Stimulated activated CD4-positive, alpha-beta T cell treated with anti-CD3 and anti-CD28 coated beads, TNF-alpha, amount 100 ng/mL, for 1 hour (primary cell): Measurements from ENCODE around the gene ACTG2.
"Not testable (repeated sequence)": the region's sequence is repeated elsewhere in the genome, so short reads cannot be mapped to it uniquely, and the experiment has no call there.

Experiments used
- DNase-seq, 3 donors: peaks; one replicate each; pipeline ENCODE4 v3.0.0-alpha.2; 2020; ENCODE audit warnings: low read depth in 3 of 3, low spot score in 1 of 3

ACTG2 gene

DNA sequence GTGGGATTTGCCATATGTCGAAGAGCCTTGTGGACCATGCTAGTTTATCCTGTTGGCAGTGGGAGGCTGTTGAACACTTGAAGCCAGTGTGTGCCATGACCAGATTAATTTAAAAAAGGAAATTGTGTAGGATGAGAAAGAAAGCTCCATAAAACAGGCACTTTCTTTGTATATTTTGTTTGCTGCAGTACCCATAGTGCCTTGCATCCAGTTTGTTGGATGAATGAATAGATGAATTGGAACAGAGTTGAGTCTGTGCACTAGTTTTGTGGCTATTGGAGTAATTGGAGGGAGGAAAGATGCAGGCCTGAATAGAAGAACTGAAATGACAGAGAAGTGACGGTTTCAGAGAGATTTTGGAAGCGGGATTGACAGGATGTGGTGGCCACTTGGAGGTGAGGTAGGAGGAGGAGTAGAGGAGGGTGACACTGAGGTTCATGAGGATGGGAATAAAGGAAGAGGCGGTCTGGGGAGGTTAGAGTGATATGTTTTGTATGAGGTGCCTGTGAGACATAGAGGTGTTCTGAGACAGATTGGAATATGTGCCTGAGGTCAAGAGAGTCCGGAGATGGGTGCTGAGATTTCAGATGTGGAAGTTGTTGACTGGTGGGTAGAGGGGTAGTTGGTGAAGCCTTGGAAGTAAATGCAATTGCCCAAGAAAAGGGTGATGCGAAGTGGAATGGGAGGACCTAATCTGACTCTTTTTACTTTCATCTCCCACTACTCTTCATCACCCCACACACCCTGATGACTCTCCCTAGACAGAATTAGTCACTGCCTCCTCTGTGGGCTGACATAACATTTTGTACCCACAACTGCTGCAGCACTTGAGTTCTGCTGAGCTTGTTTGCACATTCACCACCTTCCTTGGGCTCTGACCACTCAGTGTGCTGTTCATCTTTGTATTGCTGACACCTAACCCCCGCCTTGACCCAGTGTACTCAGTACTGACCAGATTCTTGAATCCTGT is 39.0 kb downstream of the ACTG2 start:
- no peak for DNase-seq

DNA sequence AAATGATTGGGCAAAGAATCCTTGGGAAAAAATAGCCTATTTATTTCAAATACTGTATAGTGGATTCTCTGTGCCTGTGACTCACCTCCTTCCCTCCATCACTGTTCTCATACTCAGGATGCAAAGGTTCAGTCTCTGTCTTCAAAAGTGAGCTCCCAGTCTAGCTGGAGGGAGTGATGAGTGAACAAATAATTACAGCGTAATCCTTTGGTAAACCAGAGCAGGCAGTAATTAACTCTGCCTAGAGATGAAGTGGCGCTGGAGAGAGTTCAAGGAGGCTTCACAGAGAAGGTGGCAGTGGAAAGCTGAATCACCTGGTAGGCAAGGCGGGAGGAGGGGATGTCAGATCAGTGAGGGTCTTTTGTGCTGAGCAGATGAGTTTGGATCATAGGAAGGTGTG is 40.4 kb downstream of the ACTG2 start:
- DNase-seq, result no peak

DNA sequence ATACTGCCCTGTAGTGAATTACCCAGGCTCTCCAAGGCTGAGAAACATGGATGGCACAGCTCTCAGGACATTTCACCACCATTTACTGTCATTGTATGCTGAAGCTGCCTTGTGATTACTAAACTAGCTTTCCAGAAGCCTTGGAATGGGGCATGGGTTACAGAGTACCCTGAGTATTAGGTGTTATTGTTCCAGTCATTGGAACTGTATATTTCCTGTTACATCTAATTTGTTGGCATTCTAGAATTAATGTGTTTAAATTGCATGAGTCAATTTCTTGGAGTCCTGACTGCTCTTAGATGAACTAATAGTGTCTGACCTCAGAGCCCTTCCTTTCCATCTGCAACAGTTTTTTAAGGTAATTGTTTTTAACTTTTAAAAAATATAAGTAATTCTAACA is 42.8 kb downstream of the ACTG2 start:
- no peak for DNase-seq

DNA sequence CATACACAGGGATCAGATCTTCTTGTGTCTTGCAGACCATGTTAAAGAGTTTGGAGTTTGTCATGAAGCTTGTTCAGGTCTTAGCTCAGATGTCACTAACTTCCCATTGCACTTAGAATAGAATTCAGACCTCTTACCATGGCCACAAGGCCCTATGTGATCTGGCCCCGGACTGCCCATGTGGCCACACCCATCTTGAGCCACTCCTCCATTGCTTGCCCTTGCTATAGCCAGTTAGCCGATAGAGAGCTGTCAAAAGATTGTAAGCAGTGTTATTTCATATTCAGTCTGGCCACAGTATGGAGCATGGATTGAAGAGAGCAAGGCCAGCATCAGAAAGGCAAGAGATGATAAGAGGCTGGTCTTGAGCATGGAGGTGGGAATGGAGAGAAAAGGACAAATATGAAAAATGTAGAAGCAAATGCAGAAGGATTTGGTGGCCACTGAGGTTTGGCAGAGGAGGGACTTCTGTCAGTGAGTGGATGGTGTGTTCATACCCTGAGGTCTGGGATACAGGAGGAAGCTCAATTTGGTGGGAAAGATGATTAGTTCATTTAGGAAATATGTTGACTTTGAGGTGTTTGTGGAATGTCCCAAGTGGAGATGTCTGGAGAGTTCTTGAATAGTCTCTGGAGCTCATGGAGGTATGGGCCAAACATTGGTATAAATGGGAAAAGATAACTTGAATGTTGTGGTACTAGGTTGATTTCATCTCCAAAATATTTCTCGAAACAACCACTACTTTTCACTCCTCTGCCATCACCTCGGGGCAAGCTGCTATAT is 44.5 kb downstream of the ACTG2 start:
- no peak for DNase-seq

DNA sequence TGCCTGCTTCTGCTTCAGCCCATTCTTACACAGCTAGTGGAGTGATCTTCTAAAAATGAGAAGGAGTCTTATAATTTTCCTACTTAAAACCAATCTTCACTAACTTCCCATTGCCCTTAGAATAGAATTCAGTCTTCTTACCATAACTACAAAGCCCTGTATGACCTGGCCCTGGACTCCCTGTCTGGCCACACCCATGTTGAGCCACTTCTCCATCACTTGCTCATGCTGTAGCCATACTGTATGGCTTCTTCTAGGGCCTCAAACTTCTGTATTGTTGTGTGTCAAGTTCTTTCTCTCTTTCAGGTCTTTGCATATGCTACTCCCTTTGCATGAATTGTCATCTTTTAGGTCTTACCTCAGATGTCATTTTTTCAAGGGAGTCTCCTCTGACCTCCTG is 45.1 kb downstream of the ACTG2 start:
- DNase-seq, result no peak

DNA sequence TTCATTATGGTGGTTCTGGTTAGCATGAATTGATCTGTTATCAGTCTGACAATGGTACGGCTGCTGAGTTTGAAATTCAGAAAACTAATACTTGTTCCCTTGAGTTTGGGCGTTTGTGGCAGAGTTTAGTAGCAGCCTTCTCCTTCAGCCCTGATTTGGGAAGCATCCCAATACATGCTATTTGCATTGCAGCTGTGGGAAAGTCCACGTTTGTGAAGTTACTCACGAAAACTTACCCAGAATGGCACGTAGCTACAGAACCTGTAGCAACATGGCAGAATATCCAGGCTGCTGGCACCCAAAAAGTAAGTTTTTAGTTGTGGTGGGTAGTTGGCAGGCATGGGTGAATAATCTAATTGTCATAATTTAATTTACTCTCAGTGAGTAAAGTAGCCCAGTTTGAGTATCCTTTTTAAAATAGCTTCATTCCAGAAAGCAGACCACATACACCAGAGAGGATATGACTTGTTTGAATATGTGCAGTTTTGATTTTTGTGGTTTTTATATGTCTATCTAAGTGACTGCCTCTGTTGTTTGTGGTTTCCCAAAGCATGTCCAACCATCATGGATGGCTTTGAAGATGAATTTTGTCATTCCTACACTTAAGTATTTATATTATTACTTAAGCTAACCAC is 46.0 kb downstream of the ACTG2 start:
- DNase-seq, result no peak

DNA sequence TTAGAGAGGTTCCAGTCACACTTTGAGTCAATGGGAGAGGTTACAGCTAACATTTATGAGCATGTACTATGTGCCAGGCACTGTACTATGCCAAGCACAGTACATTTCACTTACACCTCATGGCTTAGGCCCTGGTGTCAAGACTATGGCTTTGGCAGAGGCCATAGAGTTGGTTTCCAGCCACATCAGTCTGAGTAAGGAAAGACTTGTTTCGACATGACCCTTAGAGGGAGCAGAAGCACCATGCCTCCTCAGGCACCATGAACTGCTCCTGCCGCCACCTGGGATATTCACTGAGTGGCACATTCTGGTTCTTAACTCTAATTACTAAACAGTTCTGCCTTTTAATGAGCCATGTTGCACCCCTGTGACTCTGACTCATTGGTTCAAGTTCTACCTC is 46.6 kb downstream of the ACTG2 start:
- no peak for DNase-seq

DNA sequence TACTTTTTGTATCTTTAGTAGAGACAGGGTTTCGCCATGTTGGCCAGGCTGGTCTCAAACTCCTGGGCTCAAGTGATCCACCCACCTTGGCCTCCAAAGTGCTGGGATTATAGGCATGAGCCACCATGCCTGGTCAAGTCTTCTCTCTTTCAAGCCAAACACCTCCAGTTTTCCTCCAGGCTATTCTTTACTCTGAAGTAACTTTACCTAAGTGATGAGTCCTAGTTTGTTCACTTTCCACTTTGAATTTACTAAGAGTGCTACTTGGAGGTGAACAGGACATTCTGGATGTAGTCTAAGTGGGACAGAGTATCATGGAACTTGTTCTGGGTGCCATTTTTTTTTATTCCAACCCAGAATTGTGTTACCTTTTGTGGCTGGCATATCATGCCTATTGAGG is 47.3 kb downstream of the ACTG2 start:
- DNase-seq, result not testable (repeated sequence)

DNA sequence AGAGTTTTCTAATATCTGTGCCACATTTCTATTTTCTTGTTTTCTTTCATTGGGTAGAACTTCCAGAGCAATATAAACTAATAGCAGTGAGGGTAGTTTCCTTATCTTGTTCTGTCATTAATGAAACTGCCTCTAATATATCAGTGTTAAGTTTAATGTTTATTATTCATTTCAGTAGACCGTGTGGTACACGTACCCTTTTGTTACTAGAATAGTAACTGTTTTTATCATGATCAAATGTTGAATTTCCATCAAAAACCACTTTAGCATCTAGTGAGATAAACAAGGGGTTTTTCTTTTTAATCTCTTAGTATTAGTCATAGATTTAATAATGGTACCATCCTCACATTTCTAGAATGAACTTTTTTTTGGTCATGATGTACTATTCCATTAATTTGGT is 49.9 kb downstream of the ACTG2 start:
- no peak for DNase-seq

DNA sequence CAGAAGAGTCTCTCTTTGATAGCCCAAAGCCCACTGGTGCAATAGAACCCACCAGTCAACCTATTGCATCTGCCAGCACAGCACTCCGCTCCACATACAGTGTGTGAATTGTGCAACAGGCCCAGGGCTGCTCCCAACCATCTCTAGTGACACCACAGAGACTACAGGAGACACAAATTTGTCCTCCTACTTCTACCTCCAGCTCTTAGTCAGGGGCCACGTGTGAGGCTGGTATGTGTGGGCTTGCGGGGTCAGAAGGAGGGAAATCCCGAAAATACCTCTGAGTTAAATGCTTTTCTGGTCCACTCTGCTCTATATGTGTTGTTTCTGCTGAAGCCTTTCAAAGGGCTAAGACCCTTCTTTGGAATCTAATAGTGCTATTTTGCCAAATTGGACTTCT is 51.9 kb downstream of the ACTG2 start:
- DNase-seq, result no peak

DNA sequence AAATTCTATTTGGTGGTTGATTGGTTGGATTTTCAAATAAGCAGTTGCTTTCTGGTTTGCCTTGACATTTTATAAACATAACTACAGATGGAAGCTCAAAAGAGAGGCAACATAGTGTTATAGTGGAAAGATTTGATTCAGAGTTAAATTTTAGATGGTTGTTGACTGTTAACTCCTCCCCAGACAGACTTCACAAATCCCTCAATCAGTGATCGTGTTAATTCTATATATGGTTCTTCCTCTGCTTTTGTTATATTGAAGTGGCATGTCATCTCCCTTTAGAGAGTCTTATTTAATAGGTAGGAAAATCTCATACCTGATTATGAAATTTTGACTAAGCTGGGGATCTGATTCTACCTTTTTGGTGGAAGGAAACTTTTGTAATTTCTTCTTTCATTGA is 53.4 kb downstream of the ACTG2 start:
- no peak for DNase-seq

DNA sequence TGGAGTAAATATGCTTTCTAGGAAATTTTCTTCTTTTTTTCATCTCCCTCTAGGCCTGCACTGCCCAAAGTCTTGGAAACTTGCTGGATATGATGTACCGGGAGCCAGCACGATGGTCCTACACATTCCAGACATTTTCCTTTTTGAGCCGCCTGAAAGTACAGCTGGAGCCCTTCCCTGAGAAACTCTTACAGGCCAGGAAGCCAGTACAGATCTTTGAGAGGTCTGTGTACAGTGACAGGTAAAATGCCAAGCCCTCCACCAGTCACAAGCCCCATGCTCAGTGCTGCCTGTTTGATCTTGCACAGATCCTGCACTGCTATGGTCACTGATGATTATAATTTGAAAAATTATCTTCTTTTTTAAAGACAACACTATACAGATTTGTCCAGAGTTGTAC is 53.9 kb downstream of the ACTG2 start:
- DNase-seq, result no peak

DNA sequence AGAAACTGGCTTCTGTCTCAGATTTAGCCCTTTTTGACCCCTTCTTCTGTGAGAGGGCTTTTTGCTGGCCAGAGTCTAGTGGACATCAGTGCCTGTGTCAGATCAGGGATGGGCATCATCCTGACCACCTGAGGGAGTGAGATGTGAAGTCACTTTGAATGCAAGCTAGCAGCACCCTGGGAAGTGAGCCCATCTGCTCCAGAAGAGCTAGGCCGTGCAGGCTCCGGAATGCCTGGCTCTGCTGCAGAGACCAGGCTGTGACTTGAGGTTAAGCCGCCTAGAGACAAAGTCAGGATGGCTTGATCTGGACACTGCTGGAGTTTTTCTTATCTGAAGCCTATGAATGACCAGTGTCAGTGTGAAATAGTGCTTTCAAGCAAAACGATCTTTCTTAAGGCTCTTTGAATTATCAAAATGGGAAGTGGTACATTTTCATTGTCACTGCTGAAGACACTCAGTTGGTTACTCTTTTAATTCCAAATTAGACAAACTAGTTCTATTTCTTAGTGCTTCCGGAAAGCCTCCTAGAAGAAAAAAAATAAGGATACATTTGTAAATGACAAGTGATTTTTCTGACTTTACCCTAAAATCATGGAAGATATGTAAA is 54.7 kb downstream of the ACTG2 start:
- no peak for DNase-seq

DNA sequence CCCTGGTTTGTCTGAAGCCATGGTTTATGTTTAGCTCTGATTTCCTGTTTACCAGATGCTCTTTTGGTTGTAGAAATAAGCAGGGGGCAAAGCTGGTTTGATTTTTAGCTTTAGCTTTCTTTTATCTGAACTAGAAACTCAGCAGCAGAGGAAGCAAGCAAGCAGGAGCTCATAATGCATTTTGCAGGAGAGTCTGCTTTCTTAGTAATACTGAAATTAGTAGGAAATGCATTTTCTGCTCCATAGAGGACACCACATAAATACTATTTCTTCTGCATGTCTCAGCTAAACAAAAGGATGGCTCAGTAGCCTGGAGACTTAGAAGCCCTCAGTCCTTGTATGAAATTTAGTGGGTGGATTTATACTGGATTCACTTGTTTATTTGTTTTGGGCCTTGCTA is 57.0 kb downstream of the ACTG2 start:
- no peak for DNase-seq

DNA sequence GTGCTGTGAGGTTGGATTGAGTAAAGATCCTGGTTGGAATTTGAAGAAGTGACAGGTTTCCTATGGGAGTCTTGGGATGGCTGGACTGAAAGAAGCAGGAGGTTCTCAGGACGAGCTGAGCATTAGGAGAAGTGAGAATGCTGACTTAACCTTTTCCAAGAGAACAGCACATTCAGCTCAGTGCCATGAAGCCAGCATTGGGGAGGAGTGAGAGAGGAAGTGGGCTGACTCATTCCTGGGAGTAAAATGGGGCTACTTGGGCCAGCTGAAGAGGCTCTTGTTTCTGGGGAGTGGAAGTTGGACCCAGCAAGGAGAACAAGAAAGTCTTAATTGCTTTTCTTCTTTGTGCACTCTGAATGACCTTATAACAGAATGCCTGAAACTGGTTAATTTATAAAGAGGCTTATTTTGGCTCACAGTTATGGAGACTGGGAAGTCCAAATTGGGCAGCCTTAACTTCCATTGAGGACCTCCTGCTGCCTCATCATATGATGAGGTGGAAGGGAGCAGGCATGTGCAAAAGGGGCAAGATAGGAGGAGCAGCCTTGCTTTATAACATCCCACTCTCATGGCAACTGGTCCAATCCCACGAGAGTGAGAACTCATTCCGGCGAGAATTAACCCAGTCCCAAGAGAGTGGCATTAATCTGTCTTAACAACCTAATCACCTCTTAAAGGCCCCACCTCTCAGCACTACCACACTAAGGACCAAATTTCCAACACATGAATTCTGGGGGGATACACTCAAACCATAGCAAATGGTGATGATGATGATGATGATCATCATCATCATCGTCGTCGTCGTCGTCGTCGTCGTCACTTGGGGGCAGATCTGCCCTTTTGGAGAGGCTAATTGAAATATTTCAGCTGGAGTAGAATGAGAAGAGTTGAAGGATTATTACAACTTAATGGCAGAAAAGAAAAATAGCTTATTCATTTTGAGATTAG is 60.0 kb downstream of the ACTG2 start:
- DNase-seq, result no peak

DNA sequence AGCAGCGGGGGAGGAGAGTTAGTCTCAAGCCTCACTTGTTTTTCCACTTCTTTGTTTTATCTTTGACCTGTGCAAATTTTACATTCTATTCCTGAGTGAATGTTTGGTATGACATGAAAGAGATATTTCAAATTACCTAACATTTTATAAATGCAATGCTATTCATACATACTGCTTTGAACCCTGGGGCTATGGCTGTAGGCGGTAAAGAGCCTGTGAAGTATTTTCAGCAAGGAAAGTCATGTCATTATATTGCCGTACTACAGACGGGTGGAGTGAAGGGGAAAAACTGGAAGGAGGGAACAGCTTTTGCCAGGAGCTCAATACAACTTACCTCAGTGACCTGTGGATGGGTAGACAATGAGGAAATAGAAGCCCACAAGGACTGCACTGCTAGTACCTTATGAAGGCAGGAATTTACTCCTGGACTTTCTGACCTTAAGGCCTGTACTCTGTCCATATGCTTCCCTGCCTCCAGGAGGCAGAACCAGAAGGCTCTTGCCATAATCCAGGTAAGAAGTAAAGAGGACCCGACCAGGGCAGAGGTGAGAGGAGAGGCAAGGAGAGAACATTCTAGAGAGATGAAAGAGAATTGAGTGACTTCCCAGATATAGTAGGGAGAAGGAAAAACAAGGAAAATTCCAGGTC is 63.5 kb downstream of the ACTG2 start:
- no peak for DNase-seq

DNA sequence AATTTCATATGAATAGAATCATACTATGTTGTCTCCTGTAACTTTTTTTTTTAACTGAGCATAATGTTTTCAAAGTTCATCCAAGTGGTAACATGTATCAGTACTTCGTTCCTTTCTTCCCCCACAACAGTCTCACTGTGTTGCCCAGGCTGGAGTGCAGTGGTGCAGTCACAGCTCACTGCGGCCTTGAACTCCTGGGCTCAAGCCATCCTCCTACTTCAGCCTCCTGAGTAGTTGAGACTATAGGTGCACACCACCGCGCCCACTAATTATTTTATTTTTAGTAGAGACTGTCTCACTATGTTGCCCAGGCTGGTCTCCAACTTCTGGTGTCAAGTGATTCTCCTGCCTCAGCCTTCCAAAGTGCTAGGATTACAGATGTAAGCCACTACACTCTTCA is 68.5 kb downstream of the ACTG2 start:
- no peak for DNase-seq

DNA sequence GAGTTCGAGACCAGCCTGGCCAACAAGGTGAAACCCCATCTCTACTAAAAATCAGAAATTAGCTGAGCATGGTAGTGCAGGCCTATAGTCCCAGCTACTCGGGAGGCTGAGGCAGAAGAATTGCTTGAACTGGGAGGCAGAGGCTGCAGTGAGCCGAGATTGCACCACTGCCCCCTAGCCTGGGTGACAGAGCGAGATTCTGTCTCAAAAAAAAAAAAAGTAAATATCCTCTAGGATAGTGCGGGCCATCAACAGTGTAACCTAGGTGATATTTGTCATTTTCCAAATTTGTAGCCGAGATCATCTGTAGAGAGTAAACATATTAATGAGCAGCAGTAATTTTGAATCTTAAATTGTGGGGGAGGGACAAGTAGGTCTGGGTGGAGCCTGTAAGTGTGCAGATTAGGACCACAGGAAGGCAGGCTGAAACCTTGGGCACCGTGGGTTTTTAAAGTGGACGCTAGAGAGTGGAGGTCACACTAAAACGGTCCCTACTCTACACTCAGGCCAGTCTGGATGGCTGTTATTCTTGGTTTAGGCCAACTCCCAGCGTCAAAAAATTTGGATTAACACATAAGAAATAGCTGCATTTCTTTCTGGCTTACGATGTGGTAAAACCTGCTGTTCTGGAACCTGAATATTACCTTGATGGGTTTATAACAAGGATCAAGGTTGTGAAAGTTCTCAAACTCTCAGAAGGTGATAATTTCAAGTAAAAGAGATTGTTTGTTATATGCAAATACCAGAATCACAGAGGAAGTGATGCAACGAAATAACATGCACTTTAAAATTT is 69.2 kb downstream of the ACTG2 start:
- no peak for DNase-seq

DNA sequence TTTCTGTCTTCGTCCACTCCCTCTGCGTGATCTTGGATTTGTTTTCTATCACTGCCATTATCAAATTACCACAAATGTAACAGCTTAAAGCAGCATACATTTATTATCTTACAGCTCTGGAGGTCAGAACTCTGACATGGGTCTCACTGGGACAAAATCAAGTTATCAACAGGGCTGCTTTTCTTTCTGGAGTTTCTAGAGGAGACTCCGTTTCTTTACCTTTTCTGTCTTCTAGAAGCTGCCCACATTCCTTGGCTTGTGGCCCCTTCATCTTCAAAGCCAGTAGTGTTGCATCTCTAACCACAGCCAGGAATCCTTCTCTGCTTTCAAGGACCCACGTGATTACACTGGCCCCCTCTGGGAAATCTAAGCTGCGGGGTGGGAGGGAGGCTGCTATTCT is 70.0 kb downstream of the ACTG2 start:
- DNase-seq, result no peak
